Neural progenitor cell (in vitro differentiated cells): ENCODE results near the gene UGT1A6. TPM values are rescaled to one million over a fixed set of nuclear protein-coding genes. Genes with fewer than 3 reads are reported as not detected.
"Not testable (repeated sequence)": the region's sequence is repeated elsewhere in the genome, so short reads cannot be mapped to it uniquely, and the experiment has no call there.

Experiments
- DNase-seq: peaks from one replicate; pipeline ENCODE4 v3.0.0-alpha.2; 2016; ENCODE audit warnings: low spot score
- H2AFZ ChIP-seq: fragments of 200-600 bp; sonication (generic); replicated peaks from 2 replicates; pipeline ENCODE4 v1.6.1; 2016; ENCODE audit warnings: antibody characterized with exemption
- H3F3A ChIP-seq: fragments of 200-600 bp; sonication (generic); 2 replicates; pipeline ENCODE4 v1.6.1; 2016; ENCODE audit warnings: antibody characterized with exemption, low read depth
- H3K27ac ChIP-seq: fragments of 200-600 bp; sonication (generic); 2 replicates; pipeline ENCODE4 v1.5.1; 2016; ENCODE audit warnings: mild to moderate bottlenecking
- H3K27me3 ChIP-seq: fragments of 200-600 bp; sonication (generic); 2 replicates; pipeline ENCODE4 v1.6.1; 2016; ENCODE audit warnings: mild to moderate bottlenecking, moderate library complexity
- H3K36me3 ChIP-seq: fragments of 200-600 bp; sonication (generic); 2 replicates; pipeline ENCODE4 v1.5.1; 2016
- H3K4me1 ChIP-seq: fragments of 200-600 bp; sonication (generic); 2 replicates; pipeline ENCODE4 v1.6.1; 2016; ENCODE audit warnings: mixed run types
- H3K4me2 ChIP-seq: fragments of 200-600 bp; sonication (generic); 2 replicates; pipeline ENCODE4 v1.6.1; 2016
- H3K4me3 ChIP-seq: fragments of 200-600 bp; sonication (generic); 2 replicates; pipeline ENCODE4 v1.5.1; 2016
- H3K79me2 ChIP-seq: fragments of 200-600 bp; sonication (generic); 2 replicates; pipeline ENCODE4 v1.6.1; 2016; ENCODE audit warnings: low read depth
- H3K9ac ChIP-seq: fragments of 200-600 bp; sonication (generic); 2 replicates; pipeline ENCODE4 v1.6.1; 2016
- H3K9me3 ChIP-seq: fragments of 200-600 bp; sonication (generic); 2 replicates; pipeline ENCODE4 v1.5.1; 2016; ENCODE audit warnings: low read depth
- H4K20me1 ChIP-seq: fragments of 200-600 bp; sonication (generic); 2 replicates; pipeline ENCODE4 v1.6.1; 2016; ENCODE audit warnings: low read depth
- H3K27ac Mint-ChIP-seq: 3 replicates; pipeline ENCODE4 v1.8.0; 2021; ENCODE audit warnings: mixed read lengths
- H3K27me3 Mint-ChIP-seq: 2 replicates; pipeline ENCODE4 v1.8.0; 2022; ENCODE audit warnings: low read depth, mild to moderate bottlenecking, inconsistent platforms, moderate library complexity, mixed read lengths; ENCODE audit not compliant: insufficient read depth
- H3K36me3 Mint-ChIP-seq: 3 replicates; pipeline ENCODE4 v1.8.0; 2021; ENCODE audit warnings: mixed read lengths
- H3K4me1 Mint-ChIP-seq: 3 replicates; pipeline ENCODE4 v1.8.0; 2021; ENCODE audit warnings: mixed read lengths
- H3K4me3 Mint-ChIP-seq: 3 replicates; pipeline ENCODE4 v1.8.0; 2021; ENCODE audit warnings: mild to moderate bottlenecking, moderate library complexity, mixed read lengths
- H3K9me3 Mint-ChIP-seq: 3 replicates; pipeline ENCODE4 v1.8.0; 2020; ENCODE audit warnings: mixed read lengths
- EZH2 ChIP-seq: fragments of 200-600 bp; sonication (generic); IDR thresholded peaks from 2 replicates; pipeline ENCODE4 v1.6.1; 2017; ENCODE audit warnings: antibody characterized with exemption, mild to moderate bottlenecking, moderate library complexity
- EZH2phosphoT487 ChIP-seq: fragments of 200-600 bp; sonication (generic); IDR thresholded peaks from 2 replicates; pipeline ENCODE4 v1.6.1; 2017; ENCODE audit warnings: antibody characterized with exemption
- total RNA-seq: library from RNA; depleted of rRNA; stranded (reverse); fragments of >200 nt; gene quantifications from 2 replicates; pipeline ENCODE4 v1.2.3, GENCODE V29; 2015; ENCODE audit warnings: low replicate concordance
- TF ChIP-seq, protein P1 (sequence below): fragments of 200-600 bp; sonication (generic); IDR thresholded peaks from 2 replicates; pipeline ENCODE4 v1.5.1; 2017; ENCODE audit warnings: antibody characterized with exemption, mild to moderate bottlenecking

UGT1A6 gene
- total RNA-seq, 1 donor from 2014 or later = not detected

DNA sequence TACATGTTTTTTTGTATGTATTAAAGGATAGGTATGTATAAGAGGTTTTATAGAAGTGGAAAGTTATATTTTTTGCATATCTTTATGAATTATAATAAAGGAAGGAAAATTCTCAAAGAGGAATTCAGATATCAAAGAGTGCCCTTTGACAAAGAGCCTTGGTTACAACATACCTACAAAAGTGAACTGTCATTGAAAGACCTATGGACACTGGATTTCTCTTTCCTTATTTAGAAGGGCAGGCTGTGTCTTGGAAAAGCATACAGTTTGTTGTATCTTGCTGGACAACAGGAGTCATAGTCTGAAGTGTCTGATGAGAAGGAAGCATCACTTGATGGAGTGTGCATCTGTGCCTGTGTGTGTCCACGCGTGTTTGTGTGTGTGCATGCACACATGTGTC lies 41.3 kb upstream of the UGT1A6 start:
- Histone ChIP-seq H3K27ac (no peak overlapping the region), H3K36me3 (no peaks in the 10 kb centered on the region), H2AFZ (no peak overlapping the region), H3K9me3 (no peaks in the 10 kb centered on the region), H4K20me1 (no peaks in the 10 kb centered on the region), H3K79me2 (no peaks in the 10 kb centered on the region), H3K4me1 (no peaks in the 10 kb centered on the region), H3F3A (no peaks in the 10 kb centered on the region), H3K4me3 (no peak overlapping the region), H3K4me2 (no peak overlapping the region), H3K27me3 (no peaks in the 10 kb centered on the region), H3K9ac (no peak overlapping the region)
- TF ChIP-seq EZH2 (no peak), EZH2phosphoT487 (no peak)
- TF ChIP-seq, protein P1, sequence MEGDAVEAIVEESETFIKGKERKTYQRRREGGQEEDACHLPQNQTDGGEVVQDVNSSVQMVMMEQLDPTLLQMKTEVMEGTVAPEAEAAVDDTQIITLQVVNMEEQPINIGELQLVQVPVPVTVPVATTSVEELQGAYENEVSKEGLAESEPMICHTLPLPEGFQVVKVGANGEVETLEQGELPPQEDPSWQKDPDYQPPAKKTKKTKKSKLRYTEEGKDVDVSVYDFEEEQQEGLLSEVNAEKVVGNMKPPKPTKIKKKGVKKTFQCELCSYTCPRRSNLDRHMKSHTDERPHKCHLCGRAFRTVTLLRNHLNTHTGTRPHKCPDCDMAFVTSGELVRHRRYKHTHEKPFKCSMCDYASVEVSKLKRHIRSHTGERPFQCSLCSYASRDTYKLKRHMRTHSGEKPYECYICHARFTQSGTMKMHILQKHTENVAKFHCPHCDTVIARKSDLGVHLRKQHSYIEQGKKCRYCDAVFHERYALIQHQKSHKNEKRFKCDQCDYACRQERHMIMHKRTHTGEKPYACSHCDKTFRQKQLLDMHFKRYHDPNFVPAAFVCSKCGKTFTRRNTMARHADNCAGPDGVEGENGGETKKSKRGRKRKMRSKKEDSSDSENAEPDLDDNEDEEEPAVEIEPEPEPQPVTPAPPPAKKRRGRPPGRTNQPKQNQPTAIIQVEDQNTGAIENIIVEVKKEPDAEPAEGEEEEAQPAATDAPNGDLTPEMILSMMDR = no peak
- no peak overlapping the region for H3K27ac Mint-ChIP-seq
- no peak overlapping the region for H3K4me3 Mint-ChIP-seq
- no peak for DNase-seq
- H3K36me3 Mint-ChIP-seq = no peaks in the 10 kb centered on the region
- no peaks in the 10 kb centered on the region for H3K4me1 Mint-ChIP-seq
- peaks cover 16% of the 10 kb centered on the region for H3K9me3 Mint-ChIP-seq
- H3K27me3 Mint-ChIP-seq = peaks cover 2% of the 10 kb centered on the region

DNA sequence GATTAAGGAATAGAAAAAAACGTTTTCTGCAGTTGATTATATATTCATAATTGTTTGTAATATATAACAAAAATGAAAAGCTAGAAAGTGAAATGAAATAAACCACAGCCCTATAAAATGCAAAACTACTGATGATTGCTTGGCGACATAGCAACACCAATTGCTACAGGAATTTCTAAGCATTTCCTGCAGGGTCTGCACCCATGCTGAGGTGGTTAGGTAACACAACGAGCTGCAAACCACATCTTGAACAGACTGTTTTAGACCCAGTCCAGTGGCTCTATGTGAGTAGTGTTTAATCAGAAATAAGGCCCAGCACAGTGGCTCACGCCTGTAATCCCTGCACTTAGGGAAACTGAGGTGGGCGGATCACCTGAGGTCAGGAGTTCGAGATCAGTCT lies 38.2 kb upstream of the UGT1A6 start:
- no peak overlapping the region for H3K4me3 Mint-ChIP-seq
- no peaks in the 10 kb centered on the region for H3K27me3 ChIP-seq
- H3K4me3 ChIP-seq = no peak overlapping the region
- H3K4me2 ChIP-seq = no peak overlapping the region
- H3K9me3 ChIP-seq = no peaks in the 10 kb centered on the region
- H3F3A ChIP-seq = no peaks in the 10 kb centered on the region
- TF ChIP-seq, protein P1 = no peak
- TF ChIP-seq EZH2phosphoT487 (no peak), EZH2 (no peak)
- no peaks in the 10 kb centered on the region for H3K79me2 ChIP-seq
- no peak overlapping the region for H3K27ac Mint-ChIP-seq
- no peak overlapping the region for H3K27ac ChIP-seq
- peaks cover 2% of the 10 kb centered on the region for H3K27me3 Mint-ChIP-seq
- no peaks in the 10 kb centered on the region for H3K9me3 Mint-ChIP-seq
- H3K36me3 ChIP-seq = no peaks in the 10 kb centered on the region
- DNase-seq = no peak
- H2AFZ ChIP-seq = no peak overlapping the region
- no peaks in the 10 kb centered on the region for H3K36me3 Mint-ChIP-seq
- no peaks in the 10 kb centered on the region for H4K20me1 ChIP-seq
- no peaks in the 10 kb centered on the region for H3K4me1 Mint-ChIP-seq
- no peak overlapping the region for H3K9ac ChIP-seq
- no peaks in the 10 kb centered on the region for H3K4me1 ChIP-seq

DNA sequence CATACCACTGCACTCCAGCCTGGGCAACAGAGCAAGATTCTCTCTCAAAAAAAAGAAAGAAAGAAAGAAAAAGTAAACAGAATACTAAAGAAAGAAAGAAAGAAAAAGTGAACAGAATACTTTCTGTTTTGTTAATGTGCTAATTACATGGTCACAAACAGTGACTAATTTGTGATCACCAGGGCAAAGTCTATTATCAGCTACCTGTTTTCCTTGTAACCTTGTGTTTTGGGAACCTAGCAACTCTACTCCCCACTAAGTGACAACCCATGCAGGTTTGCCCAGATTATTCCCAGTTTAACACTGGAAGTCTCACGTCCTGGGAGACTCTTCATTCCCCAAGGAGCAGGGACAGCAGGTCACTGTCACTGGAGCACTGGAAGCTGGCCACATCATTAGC lies 37.6 kb upstream of the UGT1A6 start:
- Mint-ChIP-seq H3K36me3 (no peaks in the 10 kb centered on the region), H3K4me1 (no peaks in the 10 kb centered on the region), H3K27ac (no peak overlapping the region), H3K9me3 (no peaks in the 10 kb centered on the region), H3K4me3 (no peak overlapping the region), H3K27me3 (peaks cover 2% of the 10 kb centered on the region)
- H4K20me1 ChIP-seq = no peaks in the 10 kb centered on the region
- H3K4me2 ChIP-seq = no peak overlapping the region
- H2AFZ ChIP-seq = no peak overlapping the region
- no peak overlapping the region for H3K27ac ChIP-seq
- no peaks in the 10 kb centered on the region for H3K27me3 ChIP-seq
- H3K79me2 ChIP-seq = no peaks in the 10 kb centered on the region
- H3K36me3 ChIP-seq = no peaks in the 10 kb centered on the region
- H3K9ac ChIP-seq = no peak overlapping the region
- no peaks in the 10 kb centered on the region for H3K4me1 ChIP-seq
- H3K9me3 ChIP-seq = no peaks in the 10 kb centered on the region
- DNase-seq = no peak
- TF ChIP-seq EZH2 = no peak
- TF ChIP-seq, protein P1 = no peak
- TF ChIP-seq EZH2phosphoT487 = no peak
- H3F3A ChIP-seq = no peaks in the 10 kb centered on the region
- no peak overlapping the region for H3K4me3 ChIP-seq

DNA sequence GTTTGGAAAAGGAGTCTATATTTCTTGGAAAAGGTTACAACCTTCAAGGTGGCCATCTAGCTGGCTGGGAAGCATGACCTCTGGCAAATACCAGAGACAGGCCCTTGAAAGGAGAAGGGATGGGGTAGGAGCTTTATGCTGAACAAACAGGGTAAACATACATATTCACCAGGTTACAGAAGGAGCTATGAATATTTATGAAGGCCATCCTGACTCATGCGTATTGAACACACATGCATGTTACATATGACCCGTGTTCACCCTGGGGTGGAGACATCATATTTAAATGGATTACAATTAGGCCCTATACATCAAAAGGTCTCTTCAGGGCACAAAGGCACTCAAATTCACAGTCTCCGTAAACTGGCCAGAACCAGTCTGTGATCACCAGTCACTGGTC lies 36.7 kb upstream of the UGT1A6 start:
- not testable (repeated sequence) for H3K4me3 ChIP-seq, H3K36me3 Mint-ChIP-seq, H3K27ac ChIP-seq, H2AFZ ChIP-seq, H3F3A ChIP-seq, H3K4me3 Mint-ChIP-seq, H3K27me3 Mint-ChIP-seq, H3K4me2 ChIP-seq, H3K9me3 ChIP-seq, H4K20me1 ChIP-seq, H3K4me1 Mint-ChIP-seq, H3K27ac Mint-ChIP-seq, H3K27me3 ChIP-seq, DNase-seq, H3K36me3 ChIP-seq, H3K9me3 Mint-ChIP-seq, H3K79me2 ChIP-seq, H3K4me1 ChIP-seq, H3K9ac ChIP-seq
